Measurements from ENCODE around the gene RAB7B. TPM values are rescaled to one million over a fixed set of nuclear protein-coding genes. Genes with fewer than 3 reads are reported as not detected.
A peak's percentile ranks its signal among the peaks of the same experiment; 100 is the strongest.

Gene RAB7B
- total and polyA plus RNA-seq, 12 donors, result 0.17 to 3.5 (median 0.82) TPM

DNA sequence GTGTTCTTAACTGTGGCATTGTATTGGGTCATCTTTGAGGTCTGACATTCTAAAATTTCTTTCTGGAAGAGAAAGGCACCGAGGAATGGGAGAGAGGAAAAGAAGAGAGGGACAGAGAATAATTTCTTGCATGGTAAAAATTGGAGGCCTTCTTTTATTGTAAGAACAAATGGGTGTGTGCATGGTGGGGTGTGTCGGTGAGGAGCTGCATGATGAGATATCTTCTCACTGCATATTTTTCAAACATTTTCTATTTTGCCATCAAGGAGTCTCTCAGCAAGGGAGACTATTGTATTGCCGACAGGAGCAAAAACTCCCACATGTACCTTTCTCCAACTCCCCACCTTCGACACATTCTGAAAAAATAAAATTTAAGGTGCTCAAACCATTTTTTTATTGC is 27.0 kb upstream of the RAB7B start:
- H3K27ac ChIP-seq, result no peak overlapping the region
- TF ChIP-seq, protein P1, sequence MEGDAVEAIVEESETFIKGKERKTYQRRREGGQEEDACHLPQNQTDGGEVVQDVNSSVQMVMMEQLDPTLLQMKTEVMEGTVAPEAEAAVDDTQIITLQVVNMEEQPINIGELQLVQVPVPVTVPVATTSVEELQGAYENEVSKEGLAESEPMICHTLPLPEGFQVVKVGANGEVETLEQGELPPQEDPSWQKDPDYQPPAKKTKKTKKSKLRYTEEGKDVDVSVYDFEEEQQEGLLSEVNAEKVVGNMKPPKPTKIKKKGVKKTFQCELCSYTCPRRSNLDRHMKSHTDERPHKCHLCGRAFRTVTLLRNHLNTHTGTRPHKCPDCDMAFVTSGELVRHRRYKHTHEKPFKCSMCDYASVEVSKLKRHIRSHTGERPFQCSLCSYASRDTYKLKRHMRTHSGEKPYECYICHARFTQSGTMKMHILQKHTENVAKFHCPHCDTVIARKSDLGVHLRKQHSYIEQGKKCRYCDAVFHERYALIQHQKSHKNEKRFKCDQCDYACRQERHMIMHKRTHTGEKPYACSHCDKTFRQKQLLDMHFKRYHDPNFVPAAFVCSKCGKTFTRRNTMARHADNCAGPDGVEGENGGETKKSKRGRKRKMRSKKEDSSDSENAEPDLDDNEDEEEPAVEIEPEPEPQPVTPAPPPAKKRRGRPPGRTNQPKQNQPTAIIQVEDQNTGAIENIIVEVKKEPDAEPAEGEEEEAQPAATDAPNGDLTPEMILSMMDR (IDR thresholded peaks at IDR 0.05), result no peak
- H3K27me3 ChIP-seq, result peaks cover 26% of the 10 kb centered on the region
- DNase-seq, result no peak
- no peaks in the 10 kb centered on the region for H3K36me3 ChIP-seq (replicated peaks in 1 of 2)
- no peak overlapping the region for H3K4me3 ChIP-seq
- intact Hi-C loops (cut with DNase I), result loop anchor here in 1 of 2 donors (10.0 kb wide), 1 partner anchor 75 kb away; no protein-coding TSS in a partner anchor
- 62 to 77% (median 69%) methylated on average over 4 of the region's 4 CpGs for WGBS, 4 donors
- H3K9me3 ChIP-seq (replicated peaks in 1 of 3), result no peaks in the 10 kb centered on the region
- peaks cover 0 to 7% of the 10 kb centered on the region in 2 donors for H3K4me1 ChIP-seq (replicated peaks in 1 of 2)

DNA sequence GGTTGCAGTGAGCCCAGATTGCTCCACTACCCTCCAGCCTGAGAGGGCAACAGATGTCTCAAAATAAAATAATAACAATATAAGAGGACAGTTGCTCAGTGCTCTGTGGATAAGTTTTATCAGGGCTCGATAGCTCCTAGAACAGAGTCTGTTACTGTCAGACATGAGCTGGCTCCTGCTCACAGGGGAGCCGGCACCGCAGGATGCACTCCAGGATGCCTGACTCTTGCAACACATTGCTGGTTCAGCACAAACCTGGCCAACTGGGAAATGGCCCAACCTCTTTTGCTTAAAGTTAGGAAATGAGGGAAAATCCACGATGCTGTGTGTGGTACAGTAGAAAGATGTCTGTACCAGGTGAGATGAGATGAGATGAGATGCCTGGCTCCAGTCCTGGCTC is 26.3 kb upstream of the RAB7B start:
- Histone ChIP-seq H3K4me3 (no peak overlapping the region), H3K27me3 (peaks cover 21% of the 10 kb centered on the region), H3K36me3 (replicated peaks in 1 of 2) (no peaks in the 10 kb centered on the region), H3K9me3 (replicated peaks in 1 of 3) (no peaks in the 10 kb centered on the region), H3K27ac (no peak overlapping the region), H3K4me1 (replicated peaks in 1 of 2) (peaks cover 0 to 7% of the 10 kb centered on the region in 2 donors)
- TF ChIP-seq, protein P1 (IDR thresholded peaks at IDR 0.05), result no peak
- TF ChIP-seq POLR2A (IDR thresholded peaks at IDR 0.05), result no peak
- peak in 3 of 7 donors; percentile 25 to 41 (median 36) for DNase-seq
- 30 to 57% (median 36%) methylated on average over 4 of the region's 4 CpGs for WGBS, 4 donors
- intact Hi-C loops (cut with DNase I), result loop anchor here in 1 of 2 donors (5.0 kb wide), 1 partner anchor 83 kb away; no protein-coding TSS in a partner anchor

DNA sequence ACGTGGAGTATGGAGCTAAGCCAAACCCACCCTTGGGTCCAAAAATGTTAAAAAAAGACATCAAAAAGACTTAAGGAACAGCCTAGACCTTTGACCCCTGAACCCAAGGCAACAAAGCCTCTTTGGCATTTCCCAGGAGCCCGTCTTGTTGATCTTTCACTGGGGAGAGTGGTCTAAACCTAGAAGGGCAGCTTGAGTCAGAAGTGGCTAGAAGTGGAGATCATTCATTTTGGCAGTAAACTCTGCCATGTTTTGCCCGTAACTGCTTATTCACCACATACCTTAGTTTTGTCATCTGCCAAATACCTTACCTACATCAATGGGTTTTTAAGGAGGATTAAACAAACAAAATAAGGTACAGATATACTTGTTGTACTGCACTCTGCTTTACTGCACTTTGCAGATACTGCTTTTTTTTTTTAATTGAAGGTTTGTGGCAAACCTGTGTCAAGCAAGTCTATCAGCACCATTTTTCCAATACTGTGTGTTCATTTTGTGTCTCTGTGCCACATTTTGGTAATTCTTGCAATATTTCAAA is 22.2 kb upstream of the RAB7B start:
- Histone ChIP-seq H3K36me3 (replicated peaks in 1 of 2) (no peaks in the 10 kb centered on the region), H3K4me3 (no peak overlapping the region), H3K9me3 (replicated peaks in 1 of 3) (no peaks in the 10 kb centered on the region), H3K27ac (no peak overlapping the region), H3K4me1 (replicated peaks in 1 of 2) (no peaks in the 10 kb centered on the region), H3K27me3 (peaks cover 9% of the 10 kb centered on the region)
- no peak for DNase-seq
- 77 to 92% (median 82%) methylated on average over 3 of the region's 3 CpGs for WGBS, 4 donors
- no peak for TF ChIP-seq POLR2A (IDR thresholded peaks at IDR 0.05)
- intact Hi-C loops (cut with DNase I), result loop anchor here in 1 of 2 donors (5.0 kb wide), 1 partner anchor 87 kb away; no protein-coding TSS in a partner anchor

DNA sequence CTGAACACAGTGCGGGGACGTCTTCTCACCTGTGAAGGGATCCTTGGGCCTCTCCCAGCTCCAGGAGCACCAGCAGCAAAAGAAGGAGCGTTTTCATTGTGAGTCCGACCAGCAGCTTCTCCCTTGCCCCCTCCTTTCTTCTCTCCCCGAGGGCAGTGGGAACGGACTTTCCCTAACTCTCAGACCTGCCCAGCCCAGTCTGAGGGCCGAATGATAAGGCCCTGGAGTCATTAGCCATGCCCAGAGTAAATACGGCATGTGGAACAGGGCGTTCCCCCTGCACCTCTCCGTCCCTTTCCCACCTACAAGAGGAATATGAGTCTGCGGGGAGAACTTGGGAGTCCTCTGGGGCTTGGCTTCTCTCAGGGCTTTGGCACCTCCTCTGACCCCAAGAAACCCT is 20.5 kb upstream of the RAB7B start, which contains the start of gene CTSE:
TSS of gene CTSE (minus strand) at position 201 of the 400 bp plus-strand sequence. CDS start at position 97, 104 bp downstream.
- H3K27me3 ChIP-seq, result peaks cover 5% of the 10 kb centered on the region
- no peak within 1 kb of the TSS for H3K27ac ChIP-seq
- 84 to 91% (median 88%) methylated on average over 10 to 11 of the region's 11 CpGs for WGBS, 4 donors
- no peaks in the 10 kb centered on the region for H3K9me3 ChIP-seq (replicated peaks in 1 of 3)
- no peak within 1 kb of the TSS for H3K4me3 ChIP-seq
- TF ChIP-seq POLR2A (IDR thresholded peaks at IDR 0.05), result no peak
- TF ChIP-seq, protein P1 (IDR thresholded peaks at IDR 0.05), result no peak
- intact Hi-C loops (cut with DNase I), result no loop called here
- no peaks in the 10 kb centered on the region for H3K4me1 ChIP-seq (replicated peaks in 1 of 2)
- H3K36me3 ChIP-seq (replicated peaks in 1 of 2), result no peaks in the 10 kb centered on the region
- DNase-seq, result no peak

DNA sequence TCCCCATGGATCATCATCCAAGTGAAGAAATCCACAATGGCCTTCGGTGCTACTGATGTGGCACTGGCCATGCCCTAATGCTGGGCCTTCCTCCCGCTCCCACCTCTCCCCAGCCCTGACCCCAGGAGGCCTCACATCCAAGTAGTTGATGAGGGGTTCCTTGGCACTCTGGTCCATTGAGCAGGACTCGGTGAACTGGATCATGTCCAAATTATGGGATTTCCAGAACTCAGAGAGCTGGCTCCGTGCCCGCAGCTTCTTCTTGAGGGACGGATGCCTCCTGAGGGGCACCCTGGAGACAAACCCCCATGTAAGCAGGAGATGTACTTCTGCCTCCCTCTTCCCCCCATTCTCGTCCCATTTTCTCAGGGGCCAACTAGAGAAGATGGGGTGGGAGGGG is 19.6 kb upstream of the RAB7B start:
- no peak for DNase-seq
- TF ChIP-seq POLR2A (IDR thresholded peaks at IDR 0.05), result no peak
- TF ChIP-seq, protein P1 (IDR thresholded peaks at IDR 0.05), result no peak
- WGBS, 4 donors, result 78 to 91% (median 87%) methylated on average over 3 to 7 of the region's 7 CpGs
- Histone ChIP-seq H3K36me3 (replicated peaks in 1 of 2) (no peaks in the 10 kb centered on the region), H3K27ac (no peak overlapping the region), H3K4me1 (replicated peaks in 1 of 2) (no peaks in the 10 kb centered on the region), H3K9me3 (replicated peaks in 1 of 3) (no peaks in the 10 kb centered on the region), H3K27me3 (peaks cover 5% of the 10 kb centered on the region), H3K4me3 (no peak overlapping the region)
- intact Hi-C loops (cut with DNase I), result no loop called here
